ENCODE data around the gene INKA1. TPM values are rescaled to one million over a fixed set of nuclear protein-coding genes. Genes with fewer than 3 reads are reported as not detected.

INKA1 gene
- total and polyA plus RNA-seq, 2 of the 8 experiments (the other 6 are each of a cell fraction or from before 2014, with no cell fraction given) = 1.3 to 4.7 TPM

GRCh38 chr3:49841806-49842205 lies 38.7 kb downstream of the INKA1 start (continued):
- TF ChIP-seq CHD7 (IDR thresholded peaks at IDR 0.05; ENCODE audit: insufficient replicate concordance, low read length) = no peak
- no peak for TF ChIP-seq SP4 (IDR thresholded peaks at IDR 0.05; ENCODE audit: low read length)
- no peak for TF ChIP-seq MAX (IDR thresholded peaks at IDR 0.05)
- no peak for TF ChIP-seq POLR2A (IDR thresholded peaks at IDR 0.05; ENCODE audit: control extremely low read depth in 1 of 2, low read depth in 2 of 2, low read length in 2 of 2)
- no peak for TF ChIP-seq SRF (IDR thresholded peaks at IDR 0.05; ENCODE audit: low read depth, low read length)
- TF ChIP-seq POU5F1 (IDR thresholded peaks at IDR 0.05; ENCODE audit: low read depth, low read length) = no peak
- TF ChIP-seq BRCA1 (IDR thresholded peaks at IDR 0.05; ENCODE audit: low read depth, low read length) = no peak
- no peak for TF ChIP-seq CBX8 (IDR thresholded peaks at IDR 0.05; ENCODE audit: borderline replicate concordance, low read depth, low read length)
- TF ChIP-seq GABPA (IDR thresholded peaks at IDR 0.05; ENCODE audit: borderline replicate concordance, insufficient read depth, low read length) = no peak
- TF ChIP-seq CHD2 (IDR thresholded peaks at IDR 0.05; ENCODE audit: low read length) = no peak
- no peak for TF ChIP-seq ZNF274 (IDR thresholded peaks at IDR 0.05; ENCODE audit: borderline replicate concordance, extremely low read depth, low read length)
